ENCODE results near the gene MOB3A. TPM values are rescaled to one million over a fixed set of nuclear protein-coding genes. Genes with fewer than 3 reads are reported as not detected.

The MOB3A gene
- total and polyA plus RNA-seq, 9 of the 15 experiments (the other 6 are each of a cell fraction or from before 2014, with no cell fraction given) = 1.1 to 24.1 (median 6.0) TPM

GRCh38 chr19:2132191-2132590 lies 36.1 kb upstream of the MOB3A start:
- WGBS (ENCODE audit: insufficient coverage, low coverage, missing lambda C conversion rate) = 95% methylated on average over 12 of the region's 14 CpGs
- no peak for FAIRE-seq
- CTCF ChIA-PET (ENCODE audit: low intra/inter-chr PET ratio) = no interaction called here
- H3K79me2 ChIP-seq (ENCODE audit: control insufficient read depth, insufficient read depth, low read length) = no peaks in the 10 kb centered on the region; the same call in 1 of the 3 replicates
- ATAC-seq = no peak
- H3K27ac ChIP-seq (ENCODE audit: extremely low read depth, low read depth, low read length) = no peak overlapping the region
- no peaks in the 10 kb centered on the region for H3K9me1 ChIP-seq (ENCODE audit: control insufficient read depth, insufficient read depth, low read length)
- H4K20me1 ChIP-seq (replicated peaks; ENCODE audit: control insufficient read depth, insufficient read depth, low read length) = no peaks in the 10 kb centered on the region
- in situ Hi-C loops (cut with MboI) (no loop called here), intact Hi-C loops (cut with micrococcal nuclease) (no loop called here)
- H3K4me1 ChIP-seq (replicated peaks in 1 of 2; ENCODE audit: control insufficient read depth in 2 of 2, insufficient read depth in 2 of 2, low read length in 2 of 2) = peaks cover 0 to 23% of the 10 kb centered on the region in 2 experiments; a peak in 2 of 5 replicates
- no TSS peak for BruUV-seq (replicated peaks)
- no peak overlapping the region for H3K9ac ChIP-seq (ENCODE audit: insufficient read depth in 1 of 2, low read depth in 2 of 2, low read length in 2 of 2)
- H3K4me2 ChIP-seq (ENCODE audit: insufficient read depth, low read length) = no peak overlapping the region
- H3K9me3 ChIP-seq (replicated peaks; ENCODE audit: control insufficient read depth, insufficient read depth, low read depth, low read length) = no peaks in the 10 kb centered on the region
- no peak for TF ChIP-seq GABPB2 (CRISPR knock-in tag; conservative IDR thresholded peaks at IDR 0.05)
- no peak for TF ChIP-seq KAT2B (IDR thresholded peaks at IDR 0.05; ENCODE audit: low read depth, low read length)
- no peak for TF ChIP-seq ARID4B (CRISPR knock-in tag; IDR thresholded peaks at IDR 0.05)
- no peak for TF ChIP-seq EZH2 (IDR thresholded peaks at IDR 0.05; ENCODE audit: borderline replicate concordance, low read depth, low read length)
- no peaks in the 10 kb centered on the region for H3K27me3 ChIP-seq (ENCODE audit: control insufficient read depth in 2 of 2, insufficient read depth in 2 of 2, low read length in 2 of 2)
- peaks cover 75% of the 10 kb centered on the region; the same call in 2 of the 3 replicates for H3K36me3 ChIP-seq (ENCODE audit: control insufficient read depth, insufficient read depth, low read length)
- no peak overlapping the region for H3K4me3 ChIP-seq
- H2AFZ ChIP-seq (ENCODE audit: low read depth, low read length) = no peak overlapping the region
- POLR2A ChIA-PET = interaction anchor here (0.7 kb wide), 1 partner anchor 1328 kb away, joined by 3 read pairs; no protein-coding TSS in a partner anchor
- no peak for DNase-seq (ENCODE audit: extremely low read depth in 1 of 4, low spot score in 3 of 4)

Measured in K562 (cell line).